Measurements from ENCODE around the gene COL13A1.

- TF ChIP-seq POLR2A (IDR thresholded peaks at IDR 0.05) (no peak), POLR2AphosphoS5 (IDR thresholded peaks at IDR 0.05) (peak in 2 of 3 donors; percentile 23 to 51)
- TF ChIP-seq, protein P1, sequence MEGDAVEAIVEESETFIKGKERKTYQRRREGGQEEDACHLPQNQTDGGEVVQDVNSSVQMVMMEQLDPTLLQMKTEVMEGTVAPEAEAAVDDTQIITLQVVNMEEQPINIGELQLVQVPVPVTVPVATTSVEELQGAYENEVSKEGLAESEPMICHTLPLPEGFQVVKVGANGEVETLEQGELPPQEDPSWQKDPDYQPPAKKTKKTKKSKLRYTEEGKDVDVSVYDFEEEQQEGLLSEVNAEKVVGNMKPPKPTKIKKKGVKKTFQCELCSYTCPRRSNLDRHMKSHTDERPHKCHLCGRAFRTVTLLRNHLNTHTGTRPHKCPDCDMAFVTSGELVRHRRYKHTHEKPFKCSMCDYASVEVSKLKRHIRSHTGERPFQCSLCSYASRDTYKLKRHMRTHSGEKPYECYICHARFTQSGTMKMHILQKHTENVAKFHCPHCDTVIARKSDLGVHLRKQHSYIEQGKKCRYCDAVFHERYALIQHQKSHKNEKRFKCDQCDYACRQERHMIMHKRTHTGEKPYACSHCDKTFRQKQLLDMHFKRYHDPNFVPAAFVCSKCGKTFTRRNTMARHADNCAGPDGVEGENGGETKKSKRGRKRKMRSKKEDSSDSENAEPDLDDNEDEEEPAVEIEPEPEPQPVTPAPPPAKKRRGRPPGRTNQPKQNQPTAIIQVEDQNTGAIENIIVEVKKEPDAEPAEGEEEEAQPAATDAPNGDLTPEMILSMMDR (IDR thresholded peaks at IDR 0.05 in 8 of 11, conservative IDR thresholded peaks at IDR 0.05 in 3 of 11), result no peak
These were observed 67.7 kb downstream of the COL13A1 start for GRCh38 chr10:69869291-69869961.
